Trophoblast cell (in vitro differentiated cells and primary cell): ENCODE results near the gene EML1.

Experiments used
- DNase-seq, 2 donors: peaks; one replicate each; pipeline ENCODE4 v3.0.0-alpha.2; 2016
- H2AFZ ChIP-seq: 2 replicates; pipeline ENCODE4 v1.6.1; 2013; ENCODE audit warnings: low read length, moderate library complexity, mild to moderate bottlenecking; ENCODE audit not compliant: insufficient read depth, poor library complexity
- H2AK5ac ChIP-seq: 2 replicates; pipeline ENCODE4 v1.6.1; 2013; ENCODE audit warnings: mild to moderate bottlenecking, low read length
- H2BK120ac ChIP-seq: 2 replicates; pipeline ENCODE4 v1.6.1; 2013; ENCODE audit warnings: low read length, mild to moderate bottlenecking, moderate library complexity; ENCODE audit not compliant: insufficient read depth, poor library complexity
- H2BK12ac ChIP-seq: 2 replicates; pipeline ENCODE4 v1.6.1; 2013; ENCODE audit warnings: mild to moderate bottlenecking, low read length, moderate library complexity
- H2BK5ac ChIP-seq: 2 replicates; pipeline ENCODE4 v1.6.1; 2013; ENCODE audit warnings: low read length, low read depth, moderate library complexity, mild to moderate bottlenecking; ENCODE audit not compliant: poor library complexity
- H3K14ac ChIP-seq: 2 replicates; pipeline ENCODE4 v1.6.1; 2013; ENCODE audit warnings: mild to moderate bottlenecking, low read length
- H3K18ac ChIP-seq: 2 replicates; pipeline ENCODE4 v1.6.1; 2013; ENCODE audit warnings: mild to moderate bottlenecking, low read length
- H3K23ac ChIP-seq: 2 replicates; pipeline ENCODE4 v1.6.1; 2013; ENCODE audit warnings: low read length
- H3K27ac ChIP-seq: 2 replicates; pipeline ENCODE4 v1.5.1; 2013; ENCODE audit warnings: low read depth, mild to moderate bottlenecking, inconsistent platforms, low read length, moderate library complexity
- H3K27me3 ChIP-seq: 2 replicates; pipeline ENCODE4 v1.6.1; 2013; ENCODE audit warnings: inconsistent platforms, mild to moderate bottlenecking, low read length, moderate library complexity; ENCODE audit not compliant: insufficient read depth
- H3K36me3 ChIP-seq, 2 experiments: 1 replicate in 1 of 2; 2 replicates in 1 of 2; pipeline ENCODE4 v1.6.1; 2013; ENCODE audit warnings: low read length in 2 of 2, mild to moderate bottlenecking in 2 of 2, moderate library complexity in 1 of 2; ENCODE audit not compliant: insufficient read depth in 2 of 2, control insufficient read depth in 1 of 2
- H3K4ac ChIP-seq: 2 replicates; pipeline ENCODE4 v1.6.1; 2013; ENCODE audit warnings: low read depth, mild to moderate bottlenecking, low read length, moderate library complexity
- H3K4me1 ChIP-seq, 2 experiments: 1 replicate in 1 of 2; 2 replicates in 1 of 2; pipeline ENCODE4 v1.6.1; 2013; ENCODE audit warnings: low read length in 2 of 2, mild to moderate bottlenecking in 2 of 2, moderate library complexity in 1 of 2; ENCODE audit not compliant: insufficient read depth in 2 of 2, control insufficient read depth in 1 of 2
- H3K4me2 ChIP-seq: 2 replicates; pipeline ENCODE4 v1.6.1; 2013; ENCODE audit warnings: inconsistent platforms, mild to moderate bottlenecking, low read length, moderate library complexity
- H3K4me3 ChIP-seq: 2 replicates; pipeline ENCODE4 v1.5.1; 2013; ENCODE audit warnings: mild to moderate bottlenecking, low read depth, low read length, inconsistent platforms
- H3K79me1 ChIP-seq: one replicate; pipeline ENCODE4 v1.6.1; 2013; ENCODE audit warnings: low read length
- H3K79me2 ChIP-seq: 2 replicates; pipeline ENCODE4 v1.6.1; 2013; ENCODE audit warnings: low read length, mild to moderate bottlenecking; ENCODE audit not compliant: control insufficient read depth, insufficient read depth, poor library complexity
- H3K9ac ChIP-seq: 2 replicates; pipeline ENCODE4 v1.6.1; 2013; ENCODE audit warnings: mild to moderate bottlenecking, low read length
- H3K9me3 ChIP-seq: 2 replicates; pipeline ENCODE4 v1.6.1; 2013; ENCODE audit warnings: low read depth, mild to moderate bottlenecking, control low read depth, inconsistent platforms, low read length; ENCODE audit not compliant: insufficient read depth
- H4K12ac ChIP-seq: 2 replicates; pipeline ENCODE4 v1.6.1; 2013; ENCODE audit warnings: low read depth, mild to moderate bottlenecking, low read length, moderate library complexity
- H4K8ac ChIP-seq: 2 replicates; pipeline ENCODE4 v1.6.1; 2013; ENCODE audit warnings: low read depth, mild to moderate bottlenecking, low read length, moderate library complexity
- H4K91ac ChIP-seq: one replicate; pipeline ENCODE4 v1.6.1; 2013; ENCODE audit warnings: low read depth, mild to moderate bottlenecking, low read length, moderate library complexity
- whole genome bisulfite sequencing: extraction: QIAGEN DNeasy Blood & Tissue Kit; methylation state at CpG from one replicate; pipeline ENCODE4 v1.1.7; 2013; ENCODE audit warnings: missing lambda C conversion rate; ENCODE audit not compliant: insufficient read length, insufficient coverage; ENCODE audit errors: extremely low coverage; 5-methylcytosine and 5-hydroxymethylcytosine counted together

Gene EML1

DNA sequence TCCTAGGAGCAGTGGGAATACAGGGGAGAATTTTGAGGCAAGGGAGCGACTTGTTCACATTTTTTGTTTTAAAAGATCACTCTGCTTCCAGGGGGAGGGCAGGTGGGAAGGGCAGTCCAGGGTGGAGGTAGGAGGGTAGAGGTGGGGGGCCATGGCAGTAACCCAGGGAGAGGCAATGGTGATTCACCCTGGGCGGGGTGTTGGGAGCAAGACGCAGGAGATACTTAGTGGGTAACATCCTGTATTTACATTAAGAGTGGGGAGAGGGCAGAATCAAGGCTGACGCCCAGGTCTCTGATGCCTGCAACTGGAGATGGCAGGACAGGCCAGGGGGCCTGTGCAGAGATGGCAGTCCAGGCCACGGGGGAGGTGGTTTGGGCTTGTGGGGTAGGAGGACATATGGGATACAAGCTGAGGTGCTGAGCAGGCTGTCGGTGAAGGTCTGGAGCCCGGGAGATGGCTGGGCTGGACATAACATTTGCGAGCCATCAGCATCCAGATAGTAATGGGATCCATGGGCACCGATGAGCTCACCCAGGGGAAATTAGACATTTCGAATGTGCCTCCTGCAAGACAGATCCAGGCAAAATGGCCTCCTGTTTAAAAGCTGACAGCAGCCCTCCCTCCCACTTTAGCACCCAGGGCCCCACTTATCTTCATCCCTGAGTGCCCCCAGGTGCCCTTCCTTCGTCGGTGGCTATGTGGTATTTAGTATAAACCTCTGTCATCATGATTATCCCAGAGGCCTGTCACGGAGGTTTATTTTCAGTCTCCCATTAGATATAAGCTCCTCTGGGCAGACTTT is 9.3 kb downstream of the EML1 start:
- H3K27me3 ChIP-seq: no peaks in the 10 kb centered on the region
- no peak for DNase-seq
- H3K4me2 ChIP-seq: no peak overlapping the region
- H3K23ac ChIP-seq: no peak overlapping the region
- no peak overlapping the region for H3K4me3 ChIP-seq
- no peak overlapping the region for H3K27ac ChIP-seq
- no peaks in the 10 kb centered on the region for H3K4me1 ChIP-seq
- H3K9me3 ChIP-seq: no peaks in the 10 kb centered on the region
- H3K36me3 ChIP-seq: no peaks in the 10 kb centered on the region
- no peak overlapping the region for H3K14ac ChIP-seq
- H3K4ac ChIP-seq: no peak overlapping the region
- no peak overlapping the region for H3K9ac ChIP-seq
- no peaks in the 10 kb centered on the region for H3K79me2 ChIP-seq
- H4K8ac ChIP-seq: no peak overlapping the region
- no peak overlapping the region for H3K18ac ChIP-seq
- peak overlapping the region; percentile 18 for H4K12ac ChIP-seq
- no peak overlapping the region for H4K91ac ChIP-seq
- H2BK120ac ChIP-seq: no peak overlapping the region
- no CpG with 5 or more reads among the region's 13 CpGs for WGBS
- H2BK5ac ChIP-seq: no peak overlapping the region
- H3K79me1 ChIP-seq: no peaks in the 10 kb centered on the region
- H2BK12ac ChIP-seq: no peak overlapping the region
- H2AK5ac ChIP-seq: no peak overlapping the region
- H2AFZ ChIP-seq: no peak overlapping the region

DNA sequence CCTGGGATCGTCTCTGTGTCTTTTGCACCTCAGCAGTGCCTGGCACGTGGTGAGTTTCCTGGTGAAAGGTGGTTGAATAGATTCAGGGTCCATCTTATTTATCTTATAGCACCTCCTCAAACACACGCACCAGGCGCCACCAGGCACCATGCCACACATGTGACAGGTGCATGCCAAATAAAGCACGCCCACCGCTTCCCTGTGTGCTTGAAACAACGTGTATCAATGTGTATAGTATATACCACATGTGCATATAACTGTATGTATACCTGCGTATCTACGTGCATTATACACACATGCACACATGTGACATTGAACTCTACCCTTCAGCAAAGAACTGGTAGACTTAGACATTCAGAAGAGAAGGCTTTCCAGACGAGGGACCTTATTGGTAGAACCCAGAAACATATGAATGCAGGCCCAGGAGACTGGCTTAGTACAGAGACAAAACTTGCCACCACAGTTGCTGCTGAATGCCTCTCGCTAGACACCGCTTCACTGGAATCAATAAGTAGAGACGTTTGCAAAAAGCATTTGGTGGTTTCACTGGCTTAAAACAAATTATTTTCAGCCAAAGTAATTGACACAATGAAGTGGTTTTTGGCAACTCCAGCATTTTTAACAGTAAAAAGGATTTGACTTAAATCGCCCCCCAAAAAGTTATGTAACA is 10.0 kb downstream of the EML1 start:
- Histone ChIP-seq H3K79me2 (no peaks in the 10 kb centered on the region), H3K9ac (no peak overlapping the region), H3K27ac (no peak overlapping the region), H3K14ac (no peak overlapping the region), H3K4me1 (no peaks in the 10 kb centered on the region), H2BK5ac (no peak overlapping the region), H2BK120ac (no peak overlapping the region), H3K4ac (no peak overlapping the region), H3K4me2 (no peak overlapping the region), H2AK5ac (no peak overlapping the region), H3K4me3 (no peak overlapping the region), H4K8ac (no peak overlapping the region), H2BK12ac (no peak overlapping the region), H3K18ac (no peak overlapping the region), H4K91ac (no peak overlapping the region), H2AFZ (no peak overlapping the region), H3K27me3 (no peaks in the 10 kb centered on the region), H4K12ac (no peak overlapping the region), H3K79me1 (no peaks in the 10 kb centered on the region), H3K9me3 (no peaks in the 10 kb centered on the region), H3K36me3 (no peaks in the 10 kb centered on the region), H3K23ac (no peak overlapping the region)
- DNase-seq: no peak
- no CpG with 5 or more reads among the region's 14 CpGs for WGBS

DNA sequence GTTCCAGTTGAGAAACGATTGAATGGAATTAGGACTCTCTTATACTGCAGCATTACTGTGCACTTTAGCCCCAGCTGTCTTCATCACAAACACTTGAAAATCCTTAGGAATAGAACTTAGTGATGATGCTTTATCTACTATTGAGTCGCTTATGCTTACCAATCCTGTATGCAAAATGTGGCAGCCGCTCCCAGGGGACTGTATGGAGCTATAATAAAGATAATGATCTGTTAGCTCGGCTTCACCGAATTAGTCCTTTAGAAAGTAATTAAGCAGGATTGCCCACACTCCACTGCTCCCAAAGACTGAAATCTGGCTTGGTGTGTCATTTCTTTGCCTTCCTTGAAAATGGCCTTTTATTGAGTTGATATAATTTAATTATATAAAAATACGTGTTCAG is 10.6 kb downstream of the EML1 start:
- Histone ChIP-seq H3K14ac (no peak overlapping the region), H2BK5ac (no peak overlapping the region), H2AK5ac (no peak overlapping the region), H3K23ac (no peak overlapping the region), H3K9ac (no peak overlapping the region), H3K79me2 (no peaks in the 10 kb centered on the region), H3K36me3 (no peaks in the 10 kb centered on the region), H3K4ac (no peak overlapping the region), H4K91ac (no peak overlapping the region), H3K9me3 (no peaks in the 10 kb centered on the region), H3K4me2 (no peak overlapping the region), H4K8ac (no peak overlapping the region), H3K18ac (no peak overlapping the region), H3K4me1 (no peaks in the 10 kb centered on the region), H3K4me3 (no peak overlapping the region), H3K27ac (no peak overlapping the region), H3K27me3 (no peaks in the 10 kb centered on the region), H2AFZ (no peak overlapping the region), H3K79me1 (no peaks in the 10 kb centered on the region), H2BK12ac (no peak overlapping the region), H4K12ac (no peak overlapping the region), H2BK120ac (no peak overlapping the region)
- DNase-seq: no peak
- no CpG with 5 or more reads among the region's 6 CpGs for WGBS

DNA sequence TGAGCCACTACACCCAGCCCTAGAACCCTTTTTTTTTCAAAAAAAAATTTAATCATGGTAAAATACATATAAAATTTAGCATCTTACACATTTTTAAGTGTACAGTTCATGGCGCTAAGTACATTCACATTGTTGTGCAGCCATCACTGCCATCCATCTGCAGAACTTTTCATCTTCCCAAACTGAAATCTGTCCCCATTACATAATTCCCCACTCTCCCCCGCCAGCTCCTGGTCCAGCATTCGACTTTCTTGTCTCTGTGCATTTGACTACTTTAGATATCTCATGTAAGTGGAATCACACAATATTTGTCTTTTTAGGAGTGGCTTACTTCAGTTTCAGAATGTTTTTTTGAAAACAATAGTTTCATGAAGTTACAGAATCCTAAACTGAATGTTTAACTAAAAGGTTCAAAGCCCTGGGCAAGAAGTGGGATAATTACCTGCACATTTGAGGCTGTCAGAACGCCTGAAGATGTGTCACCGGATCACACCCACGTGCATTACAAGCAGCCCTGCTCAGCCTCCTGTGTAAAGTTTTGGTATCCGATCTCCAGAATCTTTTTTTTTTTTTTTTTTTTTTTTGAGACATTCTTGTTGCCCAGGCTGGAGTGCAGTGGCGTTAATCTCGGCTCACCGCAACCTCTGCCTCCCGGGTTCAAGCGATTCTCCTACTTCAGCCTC is 12.7 kb downstream of the EML1 start:
- no peak overlapping the region for H2BK12ac ChIP-seq
- no peak overlapping the region for H2AFZ ChIP-seq
- no CpG with 5 or more reads among the region's 12 CpGs for WGBS
- no peaks in the 10 kb centered on the region for H3K79me2 ChIP-seq
- H3K27ac ChIP-seq: no peak overlapping the region
- H4K8ac ChIP-seq: no peak overlapping the region
- no peak overlapping the region for H4K12ac ChIP-seq
- peaks cover 10% of the 10 kb centered on the region in 2 experiments for H3K4me1 ChIP-seq
- no peak overlapping the region for H3K23ac ChIP-seq
- no peaks in the 10 kb centered on the region for H3K27me3 ChIP-seq
- H3K9ac ChIP-seq: no peak overlapping the region
- no peak overlapping the region for H3K4me2 ChIP-seq
- no peak overlapping the region for H4K91ac ChIP-seq
- no peak overlapping the region for H3K4ac ChIP-seq
- no peak overlapping the region for H2AK5ac ChIP-seq
- peaks cover 2% of the 10 kb centered on the region for H3K79me1 ChIP-seq
- H2BK120ac ChIP-seq: no peak overlapping the region
- no peaks in the 10 kb centered on the region for H3K36me3 ChIP-seq
- no peak overlapping the region for H3K18ac ChIP-seq
- no peak overlapping the region for H2BK5ac ChIP-seq
- peak in 1 of 2 donors; percentile 18 for DNase-seq
- H3K9me3 ChIP-seq: no peaks in the 10 kb centered on the region
- no peak overlapping the region for H3K14ac ChIP-seq
- H3K4me3 ChIP-seq: no peak overlapping the region
